ENCODE results near the gene LONP2.

The LONP2 gene

GRCh38 chr16:48244080-48244862 is at the start of gene LONP2:
Gene LONP2, plus strand, starts transcription at chr16:48244300. Its CDS starts 89 bp downstream, at chr16:48244389.
- peak; percentile 59 to 64 for DNase-seq (ENCODE audit: low read depth in 2 of 2)

DNA sequence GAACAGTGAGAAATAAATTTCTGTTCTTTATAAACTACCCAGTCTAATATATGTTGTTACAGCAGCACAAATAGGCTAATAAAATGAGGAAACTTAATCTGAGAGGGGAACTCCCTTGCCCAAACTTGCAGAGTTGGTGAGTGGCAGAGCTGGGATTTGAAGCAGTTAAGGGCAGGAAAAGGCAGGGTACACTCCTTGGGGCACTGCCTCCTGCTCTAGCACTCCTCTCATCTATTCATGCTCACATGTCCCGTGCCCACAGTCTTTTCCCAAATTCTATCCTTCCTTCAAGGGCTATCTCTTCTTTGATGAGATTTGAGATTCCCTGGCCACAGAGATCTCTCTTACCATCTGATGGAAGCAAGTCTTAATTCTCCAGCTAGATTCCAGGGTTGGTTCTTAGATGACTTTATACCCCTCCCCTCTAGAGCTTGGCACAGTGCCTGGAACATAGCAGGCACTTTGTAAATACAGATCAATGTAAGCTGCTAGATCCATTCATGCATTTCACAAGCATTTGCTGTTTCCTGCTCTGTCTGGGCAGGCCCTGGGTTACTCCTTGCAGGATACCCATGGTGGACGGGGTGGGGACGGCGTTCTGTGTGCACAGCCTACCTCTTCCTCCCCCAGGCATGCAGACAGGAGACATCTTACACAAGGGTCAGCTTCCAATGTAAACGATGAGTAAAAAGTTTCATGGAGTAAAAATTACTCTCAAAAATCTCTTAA is 49.1 kb upstream of the LONP2 start:
- no peak for DNase-seq (ENCODE audit: low read depth in 2 of 2)

DNA sequence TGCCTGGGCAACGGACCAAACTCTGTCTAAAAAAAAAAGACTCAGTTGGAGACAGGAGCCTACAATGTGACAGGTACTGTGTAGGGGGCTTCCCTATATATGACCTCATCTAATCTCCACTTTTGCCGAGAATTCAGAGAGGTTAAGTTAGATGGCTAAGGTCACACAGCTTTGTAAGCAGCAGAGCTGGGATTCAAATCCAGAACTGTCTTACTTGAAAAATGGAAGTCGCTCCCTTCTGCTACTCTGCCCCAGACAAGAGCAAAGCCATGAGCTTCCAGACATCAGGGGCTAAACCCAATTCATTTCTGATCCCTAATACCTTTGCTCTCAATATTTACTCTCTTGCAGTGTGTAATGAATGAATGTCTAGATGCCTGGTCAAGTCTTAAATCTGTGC is 46.8 kb upstream of the LONP2 start:
- no peak for DNase-seq (ENCODE audit: low read depth in 2 of 2)

DNA sequence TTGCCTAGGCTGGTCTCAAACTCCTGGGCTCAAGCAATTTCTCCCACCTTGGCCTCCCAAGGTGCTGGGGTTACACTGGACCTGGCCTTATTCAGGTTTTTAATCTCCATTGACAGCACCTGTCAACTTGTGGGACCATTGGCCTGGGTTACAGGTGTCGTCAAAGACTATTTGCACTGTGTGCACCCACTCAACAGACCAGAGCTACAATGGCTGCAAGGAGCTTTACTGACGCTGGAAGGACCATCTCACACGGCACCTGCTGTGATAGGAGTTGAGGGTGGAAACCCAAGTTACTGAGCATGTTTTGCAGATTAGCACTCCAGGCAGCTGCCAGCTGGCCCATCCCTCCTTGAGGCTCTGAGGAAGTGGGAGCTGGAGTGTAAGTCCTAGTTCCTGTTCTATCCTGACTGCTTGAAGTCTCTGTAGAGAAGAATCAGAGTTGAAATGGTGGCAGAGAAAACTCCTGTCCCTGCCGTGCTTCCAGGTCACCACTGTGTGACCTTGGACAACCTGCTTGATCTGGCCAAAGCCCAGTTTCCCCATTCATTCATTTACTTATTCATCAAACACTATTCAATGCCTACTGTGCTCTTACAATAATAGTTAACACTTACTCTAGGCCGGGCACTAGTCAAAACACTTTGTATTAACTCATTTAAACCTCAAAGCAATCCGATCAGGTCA is 42.4 kb upstream of the LONP2 start:
- DNase-seq (ENCODE audit: low read depth in 2 of 2) = no peak

GRCh38 chr16:48203974-48204824 is 39.9 kb upstream of the LONP2 start:
- DNase-seq (ENCODE audit: low read depth in 2 of 2) = no peak

DNA sequence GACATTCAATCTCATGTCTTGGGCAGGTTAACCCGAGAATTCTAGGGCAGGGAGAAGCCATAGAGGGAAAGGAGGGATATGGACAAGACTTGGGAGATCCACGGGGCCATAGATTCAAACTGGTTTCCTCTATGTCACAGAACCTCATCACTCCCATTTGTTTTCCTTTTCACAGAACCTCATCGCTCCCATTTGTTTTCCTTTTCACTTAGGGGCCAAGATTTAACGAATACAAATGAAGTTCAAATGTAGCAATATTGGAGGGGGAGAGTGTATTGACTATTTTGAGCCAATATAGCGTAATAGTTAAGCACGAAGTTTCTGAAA is 39.3 kb upstream of the LONP2 start:
- DNase-seq (ENCODE audit: low read depth in 2 of 2) = no peak

GRCh38 chr16:48206594-48207242 is 37.4 kb upstream of the LONP2 start:
- no peak for DNase-seq (ENCODE audit: low read depth in 2 of 2)

DNA sequence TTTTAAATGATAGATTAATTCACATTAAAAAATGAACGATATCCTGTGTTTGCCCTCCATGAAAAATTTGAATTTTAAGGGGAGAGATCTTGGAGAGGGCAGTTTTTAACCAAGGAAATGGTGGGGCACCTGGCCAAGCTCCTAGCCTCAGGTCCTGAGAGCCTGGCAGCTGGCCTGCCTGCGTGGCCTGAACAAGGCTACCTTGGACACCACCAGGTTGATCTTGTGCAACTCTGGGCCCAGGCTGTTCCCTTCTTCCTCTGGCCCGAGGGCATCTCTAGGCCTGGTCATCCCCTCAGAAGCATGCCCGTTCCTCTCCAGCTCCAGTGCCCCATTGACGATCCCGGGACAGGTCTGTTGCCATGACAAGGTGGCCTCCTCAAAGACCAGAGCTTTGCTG is 33.4 kb upstream of the LONP2 start:
- no peak for DNase-seq (ENCODE audit: low read depth in 2 of 2)

GRCh38 chr16:48212033-48212432 is 32.1 kb upstream of the LONP2 start:
- no peak for DNase-seq (ENCODE audit: low read depth in 2 of 2)

DNA sequence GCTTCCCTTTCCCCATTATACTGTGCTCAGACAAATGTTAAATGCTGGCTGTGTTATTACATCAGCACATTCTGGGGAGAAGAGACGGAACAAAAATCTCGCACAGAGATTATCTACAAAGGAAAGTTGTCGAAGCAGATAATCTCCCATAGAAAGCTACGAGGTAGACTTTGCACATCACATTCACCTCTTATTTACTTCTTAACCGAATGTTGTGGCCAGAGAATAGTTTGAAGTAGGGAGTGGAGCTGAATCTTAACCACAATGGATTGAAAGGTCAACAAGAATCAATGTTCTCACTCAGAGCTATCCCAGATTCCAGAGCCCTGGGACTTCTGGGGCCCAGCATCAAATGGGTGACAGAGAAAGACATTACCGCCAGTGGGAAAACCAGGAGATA is 28.4 kb upstream of the LONP2 start:
- no peak for DNase-seq (ENCODE audit: low read depth in 2 of 2)

DNA sequence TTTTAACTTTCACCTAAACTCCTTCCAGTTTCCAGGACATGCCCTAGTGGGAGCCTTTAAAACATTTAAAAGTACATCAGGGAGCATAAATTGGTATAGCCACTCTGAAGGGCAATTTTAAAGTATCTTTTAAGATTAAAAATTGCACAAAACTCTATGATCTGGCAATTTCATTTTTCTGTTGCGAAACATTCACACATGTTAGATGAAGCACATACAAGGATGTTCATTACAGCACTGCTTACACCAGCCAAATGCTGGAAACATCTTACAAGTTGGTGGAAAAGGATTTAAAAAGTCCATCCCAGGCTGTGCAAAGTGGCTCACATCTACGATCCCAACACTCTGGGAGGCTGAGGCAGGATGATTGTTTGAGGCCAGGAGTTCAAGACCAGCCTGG is 26.4 kb upstream of the LONP2 start:
- DNase-seq (ENCODE audit: low read depth in 2 of 2) = no peak

- no peak for DNase-seq (ENCODE audit: low read depth in 2 of 2)
Observed at GRCh38 chr16:48218473-48218872, 25.6 kb upstream of the LONP2 start.

- no peak for DNase-seq (ENCODE audit: low read depth in 2 of 2)
Observed at GRCh38 chr16:48220891-48221290, 23.2 kb upstream of the LONP2 start.

DNA sequence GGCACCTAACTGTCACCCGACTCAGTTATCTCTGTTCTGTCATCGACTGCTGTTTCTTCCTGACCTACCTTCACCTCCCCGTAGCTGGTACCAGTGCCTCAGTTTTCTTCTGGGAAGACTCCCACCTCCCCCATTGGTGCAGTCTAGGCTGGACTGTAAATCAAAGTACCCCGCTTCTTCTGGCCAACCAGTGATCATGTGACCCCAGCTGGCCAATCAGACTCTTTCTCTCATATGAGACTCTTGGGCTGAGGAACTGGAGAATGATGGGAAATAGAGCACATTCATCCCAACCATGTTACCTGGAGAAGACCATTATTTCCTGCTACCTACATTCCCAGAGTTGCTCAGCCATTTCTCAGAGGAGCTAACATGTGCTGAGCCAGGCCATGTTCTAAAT is 20.6 kb upstream of the LONP2 start:
- no peak for DNase-seq (ENCODE audit: low read depth in 2 of 2)

- no peak for DNase-seq (ENCODE audit: low read depth in 2 of 2)
Observed at GRCh38 chr16:48225456-48225855, 18.6 kb upstream of the LONP2 start.

DNA sequence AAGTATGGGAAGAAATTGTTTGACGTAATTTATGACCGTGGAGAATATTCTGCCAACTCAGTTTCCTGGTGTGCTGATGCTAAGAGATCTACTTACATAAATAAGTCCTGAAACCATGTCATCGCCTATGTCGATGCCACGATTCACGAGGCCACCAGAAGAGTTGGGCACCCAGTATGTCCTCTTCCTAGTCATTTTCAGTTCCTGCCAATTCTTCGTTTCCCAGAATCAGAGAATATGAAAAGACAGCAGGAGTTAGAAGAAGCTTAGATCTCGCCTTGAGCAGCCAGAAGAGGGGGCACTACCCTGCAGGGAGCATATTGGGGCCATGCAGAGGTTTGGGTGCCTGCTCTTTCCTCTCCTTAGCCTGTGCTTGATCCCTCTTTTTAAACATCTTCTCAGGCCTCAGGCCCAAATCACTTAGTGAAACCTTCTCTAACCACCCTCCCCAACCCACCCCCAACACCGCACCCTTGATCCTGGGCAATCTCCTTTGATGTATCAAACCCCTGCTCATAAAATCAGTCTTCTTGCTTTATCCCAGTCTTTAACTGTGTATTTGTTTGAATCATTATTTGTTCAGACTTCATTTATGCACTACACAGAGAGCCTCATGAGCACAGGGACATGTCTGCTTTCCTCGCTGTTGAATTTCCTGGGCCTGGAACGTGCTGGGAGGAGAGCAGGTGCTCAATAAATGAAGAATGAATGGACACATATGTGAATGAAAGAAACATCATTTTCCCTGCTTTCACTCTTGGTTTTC is 12.2 kb upstream of the LONP2 start:
- no peak for DNase-seq (ENCODE audit: low read depth in 2 of 2)

DNA sequence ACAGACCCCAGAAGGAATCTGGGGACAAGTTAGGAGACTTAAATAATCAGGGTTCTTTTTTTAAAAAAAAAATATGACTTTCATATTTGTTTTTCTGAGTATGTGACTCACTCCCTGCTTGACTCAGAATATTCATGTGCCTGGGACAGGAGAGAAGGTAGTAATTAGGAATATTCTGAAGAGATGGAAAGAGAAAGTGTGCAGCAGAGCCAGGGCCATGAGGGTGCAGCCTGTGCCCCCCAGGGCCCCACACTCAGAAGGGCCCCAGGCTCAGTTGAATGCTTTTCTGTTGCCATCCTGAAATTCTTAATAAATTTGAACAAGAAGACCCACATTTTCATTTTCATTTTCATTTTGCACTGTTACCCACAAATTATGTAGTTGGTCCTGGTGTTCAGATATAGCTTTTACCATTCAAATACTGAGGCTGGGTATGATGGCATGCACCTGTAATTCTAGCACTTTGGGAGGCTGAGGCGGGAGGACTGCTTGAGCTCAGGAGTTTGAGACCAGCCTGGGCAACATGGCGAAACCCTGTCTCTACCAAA is 11.5 kb upstream of the LONP2 start:
- DNase-seq (ENCODE audit: low read depth in 2 of 2) = no peak

DNA sequence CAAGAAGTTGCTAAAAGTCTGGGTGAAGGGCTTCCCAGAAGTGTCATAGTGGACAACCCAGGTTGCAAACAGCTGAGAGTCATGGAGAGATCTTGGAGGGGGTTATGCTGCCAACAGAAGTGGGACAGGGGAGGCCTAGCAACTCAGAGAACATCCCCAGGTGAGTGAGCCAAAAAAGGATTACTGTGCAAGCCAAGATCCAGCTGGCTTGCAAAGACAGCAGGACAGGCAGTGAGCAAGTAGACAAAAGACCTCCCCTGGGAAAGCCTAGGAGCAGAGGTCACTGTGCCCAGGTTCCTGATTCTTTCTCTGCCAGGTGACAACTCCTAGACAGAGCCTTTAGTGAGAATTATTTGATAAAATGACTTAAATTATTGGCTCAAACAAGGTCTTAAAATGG is 9.5 kb upstream of the LONP2 start:
- DNase-seq (ENCODE audit: low read depth in 2 of 2) = no peak

DNA sequence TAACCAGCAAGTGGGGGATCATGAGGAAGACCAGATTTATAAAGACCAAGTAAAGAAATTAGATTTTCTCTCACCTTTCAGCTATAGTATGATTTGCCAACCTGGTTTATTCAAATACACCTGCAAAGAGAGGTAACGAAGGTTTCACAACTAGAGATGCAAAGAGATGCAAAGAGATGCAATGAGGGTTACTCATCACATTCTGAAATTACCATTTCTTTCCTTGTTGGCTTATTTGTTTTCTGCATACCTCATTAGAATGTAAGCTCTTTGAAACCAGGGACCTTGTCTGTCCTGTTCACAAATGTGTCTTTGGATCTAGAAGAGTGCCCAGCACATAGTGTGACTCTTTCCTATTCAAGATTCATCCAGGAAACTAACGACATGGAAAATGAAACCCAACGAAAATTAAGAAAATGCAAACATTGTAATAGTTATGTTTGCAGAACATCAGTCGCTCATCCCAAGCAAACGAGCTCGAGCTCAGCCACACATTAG is 9.0 kb upstream of the LONP2 start:
- no peak for DNase-seq (ENCODE audit: low read depth in 2 of 2)

DNA sequence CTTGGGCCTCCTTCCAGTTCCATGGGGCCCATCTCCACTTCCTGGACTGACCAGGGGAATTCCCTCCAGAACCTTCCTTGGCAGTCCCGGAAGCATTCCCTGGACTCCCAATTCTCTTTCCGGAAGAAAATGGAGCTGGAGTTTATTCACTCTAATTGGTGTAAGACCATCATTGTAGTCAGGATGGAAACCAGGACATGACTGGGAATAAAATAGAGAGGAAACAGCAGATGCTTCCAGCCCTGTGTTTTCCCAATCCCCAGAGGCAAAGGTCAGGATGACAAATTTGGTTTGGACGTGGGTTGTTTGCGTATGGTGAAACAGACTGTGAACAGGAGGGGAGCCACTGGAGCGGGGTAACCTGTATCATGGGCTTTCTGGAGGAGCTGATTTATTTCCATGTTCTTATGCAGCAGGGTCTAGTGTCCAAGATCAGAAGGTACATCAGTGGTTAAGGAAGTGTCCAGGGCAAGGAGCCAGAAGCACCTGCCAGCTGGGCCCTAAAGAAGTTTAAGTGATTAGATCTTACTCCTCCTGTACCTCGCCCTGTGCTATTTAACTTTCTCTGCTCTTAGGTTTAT is 8.5 kb upstream of the LONP2 start:
- DNase-seq (ENCODE audit: low read depth in 2 of 2) = no peak

Data from fibroblast of skin of left biceps (primary cell).